Upper lobe of left lung (tissue), 4 donors: Measurements from ENCODE around the gene RIBC2.
A peak's percentile ranks its signal among the peaks of the same experiment; 100 is the strongest.

Experiments used
- CTCF ChIP-seq, 6 experiments: fragments of 450-650 bp in 4 of 6; fragments of 200-600 bp in 2 of 6; sonication (generic) in 2 of 6; IDR thresholded peaks; one replicate each; pipeline ENCODE4 v1.5.1; 2016 to 2019; ENCODE audit warnings: antibody characterized with exemption in 6 of 6
- EP300 ChIP-seq, 4 donors: sonication (generic); formaldehyde crosslinking; IDR thresholded peaks; one replicate each; pipeline ENCODE4 v1.5.1; 2017; ENCODE audit warnings: antibody characterized with exemption in 4 of 4, control low read depth in 2 of 4
- POLR2A ChIP-seq, 4 donors: fragments of 450-650 bp; IDR thresholded peaks; one replicate each; pipeline ENCODE4 v1.5.1; 2016 to 2017; ENCODE audit warnings: antibody characterized with exemption in 4 of 4, mild to moderate bottlenecking in 2 of 4
- POLR2AphosphoS5 ChIP-seq, 2 donors: sonication (generic); formaldehyde crosslinking; IDR thresholded peaks; one replicate each; pipeline ENCODE4 v1.5.1; 2017; ENCODE audit warnings: antibody characterized with exemption in 2 of 2

GRCh38 chr22:45441138-45441537 is 27.6 kb downstream of the RIBC2 start:
- peak in 4 of 6 experiments; percentile 30 to 52 (median 48) for TF ChIP-seq CTCF (IDR thresholded peaks at IDR 0.05)
- no peak for TF ChIP-seq POLR2A (IDR thresholded peaks at IDR 0.05)
- no peak for TF ChIP-seq EP300 (IDR thresholded peaks at IDR 0.05)
- no peak for TF ChIP-seq POLR2AphosphoS5 (IDR thresholded peaks at IDR 0.05)
